HUES64 (cell line): ENCODE measurements around the gene PSME3IP1.

Experiments
- H3K27ac ChIP-seq: 2 replicates; pipeline ENCODE4 v1.7.0; 2013; ENCODE audit warnings: low read depth, low read length, inconsistent platforms
- H3K27me3 ChIP-seq: 2 replicates; pipeline ENCODE4 v1.6.1; 2013; ENCODE audit warnings: mild to moderate bottlenecking, low read length; ENCODE audit not compliant: insufficient read depth
- H3K36me3 ChIP-seq: 2 replicates; pipeline ENCODE4 v1.6.1; 2013; ENCODE audit warnings: mild to moderate bottlenecking, low read length; ENCODE audit not compliant: insufficient read depth
- H3K4me1 ChIP-seq: 2 replicates; pipeline ENCODE4 v1.6.1; 2013; ENCODE audit warnings: mild to moderate bottlenecking, low read length, moderate library complexity; ENCODE audit not compliant: insufficient read depth
- H3K4me3 ChIP-seq: 2 replicates; pipeline ENCODE4 v1.5.1; 2013; ENCODE audit warnings: mild to moderate bottlenecking, low read length, moderate library complexity
- H3K9ac ChIP-seq: 2 replicates; pipeline ENCODE4 v1.6.1; 2013; ENCODE audit warnings: mild to moderate bottlenecking, low read depth, low read length
- H3K9me3 ChIP-seq: 2 replicates; pipeline ENCODE4 v1.6.1; 2013; ENCODE audit warnings: low read depth, low read length; ENCODE audit not compliant: insufficient read depth
- WGBS: fragments of 150-250, 120-280 bp; methylation state at CpG from one replicate; pipeline ENCODE4 v1.1.7; 2013; ENCODE audit warnings: missing lambda C conversion rate; 5-methylcytosine and 5-hydroxymethylcytosine counted together

The PSME3IP1 gene

DNA sequence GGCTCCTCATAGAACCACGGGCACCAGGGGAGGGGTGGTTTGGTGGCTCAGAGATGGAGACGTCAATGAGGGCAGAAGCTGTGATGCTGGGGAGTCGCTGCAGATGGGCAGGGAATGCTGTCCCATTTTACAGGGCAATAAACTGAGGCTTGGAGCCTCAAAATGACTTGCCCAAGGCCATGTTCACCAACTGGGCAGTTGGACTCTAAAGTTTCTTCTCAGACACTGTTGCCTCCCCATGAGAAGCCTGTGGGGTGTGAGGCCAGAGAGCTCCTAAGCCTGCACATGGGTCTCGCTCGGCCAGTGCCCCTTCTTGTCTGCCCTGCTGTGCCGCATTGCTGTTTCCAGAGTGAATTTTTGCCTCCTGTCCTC lies 54.9 kb downstream of the PSME3IP1 start:
- H3K27ac ChIP-seq, result no peak overlapping the region
- H3K9me3 ChIP-seq, result no peaks in the 10 kb centered on the region
- H3K36me3 ChIP-seq, result no peaks in the 10 kb centered on the region
- no peaks in the 10 kb centered on the region for H3K27me3 ChIP-seq
- no peaks in the 10 kb centered on the region for H3K4me1 ChIP-seq
- 90% methylated on average over 6 of the region's 6 CpGs for WGBS
- H3K9ac ChIP-seq, result peak overlapping the region; percentile 22; the same call in 1 of the 2 replicates
- H3K4me3 ChIP-seq, result no peak overlapping the region

DNA sequence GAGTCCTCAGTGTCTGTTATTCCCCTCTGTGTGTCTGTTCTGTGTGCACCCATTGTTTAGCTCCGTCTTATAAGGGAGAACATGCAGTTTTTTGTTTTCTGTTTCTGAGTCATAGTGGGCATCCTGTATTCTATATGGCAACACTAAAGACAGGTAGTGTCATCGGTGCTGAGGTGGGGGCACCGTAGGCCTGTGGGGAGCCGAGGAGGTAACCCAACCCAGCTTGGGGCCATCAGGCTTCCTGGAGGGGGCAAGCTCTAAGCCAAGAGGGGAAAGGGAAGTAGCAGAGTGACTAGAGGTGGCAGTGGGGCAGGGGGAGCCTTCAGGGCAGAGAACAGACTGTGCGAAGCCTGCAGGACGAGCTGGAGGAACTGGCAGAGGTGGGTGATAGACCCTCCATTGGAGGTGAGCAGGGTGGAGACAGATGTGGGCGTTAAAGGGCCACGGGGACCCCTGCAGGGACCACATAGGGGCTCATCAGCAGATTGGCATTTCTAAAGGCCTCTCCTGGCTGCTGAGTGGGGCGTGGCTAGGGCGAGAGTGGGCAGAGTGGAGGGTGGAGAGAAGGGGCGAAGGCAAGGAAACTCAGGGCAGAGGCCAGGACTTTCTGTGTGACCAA lies 57.0 kb downstream of the PSME3IP1 start:
- H3K27ac ChIP-seq, result no peak overlapping the region

DNA sequence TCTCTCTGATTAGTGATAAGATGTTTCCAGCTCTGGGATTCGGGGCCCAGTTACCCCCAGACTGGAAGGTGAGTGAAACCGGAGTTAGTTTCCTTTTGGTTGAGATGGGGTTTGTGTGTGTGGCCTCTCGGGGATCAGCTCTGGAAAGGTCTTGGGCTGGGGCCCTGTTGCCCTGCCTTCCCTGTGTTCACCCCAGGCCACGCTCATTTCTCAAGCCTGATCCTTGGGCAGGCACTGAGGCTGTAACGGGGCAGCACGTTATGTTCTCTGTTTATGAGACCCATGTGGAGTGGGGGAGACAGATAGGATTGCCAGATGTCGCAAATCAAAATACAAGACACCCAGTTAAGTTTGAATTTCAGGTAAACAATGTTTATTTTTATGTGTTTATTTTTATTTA lies 58.0 kb downstream of the PSME3IP1 start:
- H3K27me3 ChIP-seq, result no peaks in the 10 kb centered on the region
- no peak overlapping the region for H3K4me3 ChIP-seq
- H3K36me3 ChIP-seq, result no peaks in the 10 kb centered on the region
- no peak overlapping the region for H3K9ac ChIP-seq
- H3K27ac ChIP-seq, result no peak overlapping the region
- H3K4me1 ChIP-seq, result no peaks in the 10 kb centered on the region
- no peaks in the 10 kb centered on the region for H3K9me3 ChIP-seq
- 95% methylated on average over 7 of the region's 7 CpGs for WGBS

More for the DNA sequence above, 57.0 kb downstream of the PSME3IP1 start:
- Histone ChIP-seq H3K36me3 (no peaks in the 10 kb centered on the region), H3K27me3 (no peaks in the 10 kb centered on the region), H3K4me3 (no peak overlapping the region), H3K4me1 (no peaks in the 10 kb centered on the region), H3K9me3 (no peaks in the 10 kb centered on the region), H3K9ac (no peak overlapping the region)
- WGBS, result 84% methylated on average over 11 of the region's 11 CpGs

DNA sequence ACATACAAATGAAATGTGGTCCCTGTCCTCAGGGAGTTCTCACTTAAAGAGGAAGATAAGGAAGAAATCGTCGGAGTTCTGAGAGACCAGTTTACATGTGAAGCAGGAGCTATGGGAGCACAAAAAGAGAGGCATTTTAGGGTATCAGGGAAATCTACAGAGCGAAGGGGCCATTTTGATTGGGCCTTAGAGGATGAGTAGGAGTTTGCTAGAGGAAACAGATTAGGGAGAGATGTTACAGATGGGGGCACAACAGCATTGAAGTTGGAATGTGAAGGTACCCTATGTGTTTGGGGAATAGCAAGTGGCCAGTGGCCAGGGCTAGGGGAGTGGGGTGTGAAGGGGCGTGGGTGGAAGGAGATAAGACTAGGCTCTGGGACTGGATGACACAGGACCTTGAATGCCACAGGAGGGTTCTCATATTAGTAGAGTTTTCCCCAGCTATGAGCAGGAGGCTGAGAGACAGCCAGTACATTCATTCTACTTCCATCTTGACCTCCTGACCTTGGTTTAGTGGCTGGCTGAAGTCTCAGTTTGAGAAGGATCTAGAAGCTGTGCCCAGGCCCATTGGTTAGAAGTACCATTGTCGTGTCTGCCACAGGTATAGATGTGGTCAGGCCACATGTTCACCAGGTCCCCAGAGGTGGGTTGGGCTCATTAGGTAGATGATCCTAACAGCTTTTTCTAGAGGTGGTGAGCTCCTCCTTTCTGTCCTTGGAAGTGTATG lies 58.6 kb downstream of the PSME3IP1 start:
- H3K27me3 ChIP-seq, result no peaks in the 10 kb centered on the region
- no peaks in the 10 kb centered on the region for H3K4me1 ChIP-seq
- H3K4me3 ChIP-seq, result no peak overlapping the region
- 92% methylated on average over 5 of the region's 5 CpGs for WGBS
- no peak overlapping the region for H3K9ac ChIP-seq
- H3K9me3 ChIP-seq, result no peaks in the 10 kb centered on the region
- no peaks in the 10 kb centered on the region for H3K36me3 ChIP-seq
- H3K27ac ChIP-seq, result no peak overlapping the region

GRCh38 chr16:57126411-57126810 lies 59.4 kb downstream of the PSME3IP1 start:
- Histone ChIP-seq H3K27me3 (no peaks in the 10 kb centered on the region), H3K9ac (no peak overlapping the region), H3K9me3 (no peaks in the 10 kb centered on the region), H3K27ac (no peak overlapping the region), H3K4me3 (no peak overlapping the region), H3K36me3 (no peaks in the 10 kb centered on the region; the same call in 1 of the 2 replicates), H3K4me1 (no peaks in the 10 kb centered on the region)
- WGBS, result 90% methylated on average over 4 of the region's 4 CpGs

- H3K9ac ChIP-seq, result no peak overlapping the region
- no peak overlapping the region for H3K27ac ChIP-seq
- no peak overlapping the region for H3K4me3 ChIP-seq
- H3K4me1 ChIP-seq, result no peaks in the 10 kb centered on the region
- no peaks in the 10 kb centered on the region for H3K27me3 ChIP-seq
- H3K9me3 ChIP-seq, result no peaks in the 10 kb centered on the region
- 97% methylated on average over 4 of the region's 4 CpGs for WGBS
- no peaks in the 10 kb centered on the region; the same call in 1 of the 2 replicates for H3K36me3 ChIP-seq
Measured at GRCh38 chr16:57125969-57126368, 59.9 kb downstream of the PSME3IP1 start.

- H3K4me3 ChIP-seq, result no peak overlapping the region
- no peaks in the 10 kb centered on the region for H3K4me1 ChIP-seq
- H3K36me3 ChIP-seq, result no peaks in the 10 kb centered on the region; the same call in 1 of the 2 replicates
- no peak overlapping the region for H3K9ac ChIP-seq
- H3K9me3 ChIP-seq, result no peaks in the 10 kb centered on the region
- WGBS, result 92% methylated on average over 4 of the region's 4 CpGs
- H3K27ac ChIP-seq, result no peak overlapping the region
- no peaks in the 10 kb centered on the region for H3K27me3 ChIP-seq
Measured at GRCh38 chr16:57125376-57125775, 60.5 kb downstream of the PSME3IP1 start.

DNA sequence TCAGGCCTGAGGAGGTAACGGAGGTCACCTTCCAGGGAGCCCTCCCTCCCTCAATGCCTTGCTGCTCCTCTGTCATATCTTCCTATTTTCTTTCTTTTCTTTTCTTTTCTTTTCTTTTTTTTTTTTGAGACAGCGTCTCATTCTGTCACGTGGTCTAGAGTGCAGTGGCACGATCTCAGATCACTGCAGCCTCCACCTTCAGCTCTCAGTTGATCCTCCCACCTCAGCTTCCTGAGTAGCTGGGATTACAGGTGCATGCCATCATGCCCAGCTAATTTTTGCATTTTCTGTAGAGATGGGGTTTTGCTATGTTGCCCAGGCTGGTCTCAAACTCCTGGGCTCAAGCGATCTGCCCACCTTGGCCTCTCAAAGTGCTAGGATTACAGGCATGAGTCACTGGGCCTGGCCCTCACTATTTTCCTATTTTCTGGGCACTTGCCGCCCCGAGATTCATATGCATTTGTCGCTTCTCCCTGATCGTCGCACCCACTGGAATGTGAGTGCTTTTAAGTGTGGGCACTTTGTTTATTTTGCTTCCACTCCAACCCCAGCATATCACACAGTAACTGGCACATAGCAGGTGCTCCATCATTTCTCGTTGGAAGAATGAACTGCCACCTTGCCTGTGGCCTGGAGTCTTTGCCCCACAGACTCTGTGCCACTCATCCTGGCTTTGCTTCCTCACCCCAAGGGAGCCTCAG lies 61.7 kb downstream of the PSME3IP1 start:
- H3K27ac ChIP-seq, result no peak overlapping the region
- H3K9me3 ChIP-seq, result no peaks in the 10 kb centered on the region
- no peaks in the 10 kb centered on the region; the same call in 1 of the 2 replicates for H3K36me3 ChIP-seq
- H3K4me1 ChIP-seq, result no peaks in the 10 kb centered on the region
- 91% methylated on average over 11 of the region's 11 CpGs for whole genome bisulfite sequencing
- H3K9ac ChIP-seq, result no peak overlapping the region
- H3K4me3 ChIP-seq, result no peak overlapping the region
- H3K27me3 ChIP-seq, result no peaks in the 10 kb centered on the region

- H3K27me3 ChIP-seq, result no peaks in the 10 kb centered on the region
- no peaks in the 10 kb centered on the region for H3K9me3 ChIP-seq
- H3K9ac ChIP-seq, result no peak overlapping the region
- no peak overlapping the region for H3K4me3 ChIP-seq
- no peaks in the 10 kb centered on the region; the same call in 1 of the 2 replicates for H3K36me3 ChIP-seq
- WGBS, result 91% methylated on average over 7 of the region's 7 CpGs
- H3K27ac ChIP-seq, result no peak overlapping the region
- H3K4me1 ChIP-seq, result no peaks in the 10 kb centered on the region
Measured at GRCh38 chr16:57123216-57123973, 62.4 kb downstream of the PSME3IP1 start.

- Histone ChIP-seq H3K27me3 (no peaks in the 10 kb centered on the region), H3K27ac (no peak overlapping the region), H3K36me3 (no peaks in the 10 kb centered on the region; the same call in 1 of the 2 replicates), H3K4me1 (no peaks in the 10 kb centered on the region; the same call in none of the 2 replicates), H3K4me3 (no peak overlapping the region), H3K9ac (no peak overlapping the region), H3K9me3 (no peaks in the 10 kb centered on the region)
- WGBS, result 95% methylated on average over 2 of the region's 2 CpGs
Measured at GRCh38 chr16:57118461-57119084, 67.3 kb downstream of the PSME3IP1 start.
